ENCODE measurements around the gene ZNF175.

Gene ZNF175

GRCh38 chr19:51546107-51546649 lies 24.9 kb upstream of the ZNF175 start:
- Histone ChIP-seq H3K9ac (ENCODE audit: low read depth, low read length) (no peak overlapping the region), H3K4me1 (ENCODE audit: insufficient read depth, low read length) (no peaks in the 10 kb centered on the region), H3K9me3 (ENCODE audit: control insufficient read depth, insufficient read depth, low read length) (no peaks in the 10 kb centered on the region)

GRCh38 chr19:51546650-51547396 lies 24.3 kb upstream of the ZNF175 start:
- Histone ChIP-seq H3K9ac (ENCODE audit: low read depth, low read length) (no peak overlapping the region), H3K9me3 (ENCODE audit: control insufficient read depth, insufficient read depth, low read length) (no peaks in the 10 kb centered on the region), H3K36me3 (ENCODE audit: insufficient read depth, low read length) (no peaks in the 10 kb centered on the region)

More at GRCh38 chr19:51546107-51546649, 24.9 kb upstream of the ZNF175 start:
- no peaks in the 10 kb centered on the region for H3K36me3 ChIP-seq (ENCODE audit: insufficient read depth, low read length)

GRCh38 chr19:51547397-51548212 lies 23.5 kb upstream of the ZNF175 start:
- no peak overlapping the region for H3K9ac ChIP-seq (ENCODE audit: low read depth, low read length)
- no peaks in the 10 kb centered on the region for H3K36me3 ChIP-seq (ENCODE audit: insufficient read depth, low read length)
- no peaks in the 10 kb centered on the region for H3K4me1 ChIP-seq (ENCODE audit: insufficient read depth, low read length)
- H3K9me3 ChIP-seq (ENCODE audit: control insufficient read depth, insufficient read depth, low read length), result no peaks in the 10 kb centered on the region

More at GRCh38 chr19:51546650-51547396, 24.3 kb upstream of the ZNF175 start:
- no peaks in the 10 kb centered on the region for H3K4me1 ChIP-seq (ENCODE audit: insufficient read depth, low read length)

- Histone ChIP-seq H3K4me1 (ENCODE audit: insufficient read depth, low read length) (no peaks in the 10 kb centered on the region), H3K9ac (ENCODE audit: low read depth, low read length) (no peak overlapping the region), H3K36me3 (ENCODE audit: insufficient read depth, low read length) (no peaks in the 10 kb centered on the region), H3K9me3 (ENCODE audit: control insufficient read depth, insufficient read depth, low read length) (no peaks in the 10 kb centered on the region)
Measured at GRCh38 chr19:51548213-51548651, 22.9 kb upstream of the ZNF175 start.

GRCh38 chr19:51548891-51549305 lies 22.2 kb upstream of the ZNF175 start:
- no peaks in the 10 kb centered on the region for H3K36me3 ChIP-seq (ENCODE audit: insufficient read depth, low read length)
- H3K4me1 ChIP-seq (ENCODE audit: insufficient read depth, low read length), result no peaks in the 10 kb centered on the region
- no peaks in the 10 kb centered on the region for H3K9me3 ChIP-seq (ENCODE audit: control insufficient read depth, insufficient read depth, low read length)
- no peak overlapping the region for H3K9ac ChIP-seq (ENCODE audit: low read depth, low read length)

GRCh38 chr19:51549533-51550324 lies 21.4 kb upstream of the ZNF175 start:
- Histone ChIP-seq H3K4me1 (ENCODE audit: insufficient read depth, low read length) (no peaks in the 10 kb centered on the region), H3K9me3 (ENCODE audit: control insufficient read depth, insufficient read depth, low read length) (no peaks in the 10 kb centered on the region), H3K36me3 (ENCODE audit: insufficient read depth, low read length) (no peaks in the 10 kb centered on the region), H3K9ac (ENCODE audit: low read depth, low read length) (no peak overlapping the region)

GRCh38 chr19:51550848-51551672 lies 20.0 kb upstream of the ZNF175 start:
- H3K4me1 ChIP-seq (ENCODE audit: insufficient read depth, low read length), result no peaks in the 10 kb centered on the region
- no peak overlapping the region for H3K9ac ChIP-seq (ENCODE audit: low read depth, low read length)

GRCh38 chr19:51551673-51552432 lies 19.2 kb upstream of the ZNF175 start:
- Histone ChIP-seq H3K9ac (ENCODE audit: low read depth, low read length) (no peak overlapping the region), H3K4me1 (ENCODE audit: insufficient read depth, low read length) (no peaks in the 10 kb centered on the region)

More at GRCh38 chr19:51550848-51551672, 20.0 kb upstream of the ZNF175 start:
- Histone ChIP-seq H3K9me3 (ENCODE audit: control insufficient read depth, insufficient read depth, low read length) (no peaks in the 10 kb centered on the region), H3K36me3 (ENCODE audit: insufficient read depth, low read length) (no peaks in the 10 kb centered on the region)

GRCh38 chr19:51552608-51552995 lies 18.5 kb upstream of the ZNF175 start:
- no peak overlapping the region for H3K9ac ChIP-seq (ENCODE audit: low read depth, low read length)
- no peaks in the 10 kb centered on the region for H3K9me3 ChIP-seq (ENCODE audit: control insufficient read depth, insufficient read depth, low read length)
- H3K4me1 ChIP-seq (ENCODE audit: insufficient read depth, low read length), result no peaks in the 10 kb centered on the region
- H3K36me3 ChIP-seq (ENCODE audit: insufficient read depth, low read length), result no peaks in the 10 kb centered on the region

More at GRCh38 chr19:51551673-51552432, 19.2 kb upstream of the ZNF175 start:
- no peaks in the 10 kb centered on the region for H3K36me3 ChIP-seq (ENCODE audit: insufficient read depth, low read length)
- no peaks in the 10 kb centered on the region for H3K9me3 ChIP-seq (ENCODE audit: control insufficient read depth, insufficient read depth, low read length)

GRCh38 chr19:51552996-51553725 lies 17.9 kb upstream of the ZNF175 start:
- no peaks in the 10 kb centered on the region for H3K4me1 ChIP-seq (ENCODE audit: insufficient read depth, low read length)

GRCh38 chr19:51559240-51559639 lies 11.8 kb upstream of the ZNF175 start:
- no peaks in the 10 kb centered on the region for H3K9me3 ChIP-seq (ENCODE audit: control insufficient read depth, insufficient read depth, low read length)
- H3K9ac ChIP-seq (ENCODE audit: low read depth, low read length), result no peak overlapping the region
- H3K4me1 ChIP-seq (ENCODE audit: insufficient read depth, low read length), result no peaks in the 10 kb centered on the region
- no peaks in the 10 kb centered on the region for H3K36me3 ChIP-seq (ENCODE audit: insufficient read depth, low read length)

More at GRCh38 chr19:51552996-51553725, 17.9 kb upstream of the ZNF175 start:
- Histone ChIP-seq H3K36me3 (ENCODE audit: insufficient read depth, low read length) (no peaks in the 10 kb centered on the region), H3K9ac (ENCODE audit: low read depth, low read length) (no peak overlapping the region), H3K9me3 (ENCODE audit: control insufficient read depth, insufficient read depth, low read length) (no peaks in the 10 kb centered on the region)

- Histone ChIP-seq H3K36me3 (ENCODE audit: insufficient read depth, low read length) (no peaks in the 10 kb centered on the region), H3K4me1 (ENCODE audit: insufficient read depth, low read length) (no peaks in the 10 kb centered on the region), H3K9me3 (ENCODE audit: control insufficient read depth, insufficient read depth, low read length) (no peaks in the 10 kb centered on the region), H3K9ac (ENCODE audit: low read depth, low read length) (no peak overlapping the region)
Measured at GRCh38 chr19:51560339-51560738, 10.7 kb upstream of the ZNF175 start.

All from ES-I3 (cell line).